Activated naive CD4-positive, alpha-beta T cell treated with anti-CD3 and anti-CD28 coated beads, Interleukin-2, amount 10 ng/mL, durations not matched to agents 5 hours and 36 hours (primary cell): Measurements from ENCODE around the gene FAM200C. TPM values are rescaled to one million over a fixed set of nuclear protein-coding genes. Genes with fewer than 3 reads are reported as not detected.

Source experiments
- total RNA-seq, 2 experiments: library from RNA; stranded (reverse); gene quantifications; one replicate each; pipeline ENCODE4 v1.2.3, GENCODE V29; 2021

The FAM200C gene
- under 1 TPM; 0.40 to 0.55 TPM for total RNA-seq

DNA sequence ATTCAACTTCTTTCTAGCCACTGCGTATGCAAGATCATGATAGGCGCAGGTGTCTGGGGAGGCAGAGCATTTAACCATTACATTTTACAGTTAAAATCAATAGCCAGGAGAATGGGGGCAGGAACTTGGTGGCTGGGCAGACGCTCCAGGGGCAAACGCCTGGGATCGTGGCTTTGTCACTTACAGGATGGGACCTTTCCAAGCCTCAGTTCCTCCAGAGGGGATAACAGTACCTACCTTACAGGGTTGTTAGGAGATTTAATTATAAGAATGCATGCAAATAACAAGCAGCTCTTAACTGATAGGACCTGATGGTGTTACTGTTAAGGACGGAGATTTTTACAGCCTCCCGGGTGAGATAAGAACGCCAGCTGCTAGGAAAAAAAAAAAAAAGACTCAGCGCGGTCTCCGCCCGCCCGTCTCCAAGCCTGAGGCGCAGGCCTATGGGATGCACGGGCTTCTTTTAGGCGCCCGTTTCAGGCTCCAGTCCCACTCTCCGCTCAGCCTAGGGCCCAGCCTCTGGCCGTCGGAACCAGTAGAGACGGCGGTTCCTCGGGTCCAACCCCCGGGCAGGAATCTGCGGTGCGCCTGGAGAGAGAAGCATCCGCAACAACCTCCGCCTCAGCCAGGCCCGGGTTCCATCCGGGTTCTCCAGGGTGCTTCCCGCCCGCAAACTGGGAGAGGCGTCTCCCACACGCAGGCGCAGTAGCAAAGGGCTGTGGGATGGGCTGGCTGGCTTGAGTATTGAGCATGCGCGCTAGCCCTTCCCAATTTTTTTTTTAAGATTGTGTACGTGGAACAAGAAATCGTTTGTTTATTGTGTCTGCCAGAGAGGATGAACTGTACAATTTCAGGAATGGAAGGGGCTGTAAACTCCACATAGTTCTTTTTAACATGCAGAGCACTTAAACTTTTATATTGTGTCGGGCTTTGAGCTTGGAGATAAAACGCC lies at the start of gene FAM200C:
TSS of gene FAM200C (minus strand) at position 653 of the 952 bp plus-strand sequence. CDS start 4,564 bp downstream, outside the sequence.

DNA sequence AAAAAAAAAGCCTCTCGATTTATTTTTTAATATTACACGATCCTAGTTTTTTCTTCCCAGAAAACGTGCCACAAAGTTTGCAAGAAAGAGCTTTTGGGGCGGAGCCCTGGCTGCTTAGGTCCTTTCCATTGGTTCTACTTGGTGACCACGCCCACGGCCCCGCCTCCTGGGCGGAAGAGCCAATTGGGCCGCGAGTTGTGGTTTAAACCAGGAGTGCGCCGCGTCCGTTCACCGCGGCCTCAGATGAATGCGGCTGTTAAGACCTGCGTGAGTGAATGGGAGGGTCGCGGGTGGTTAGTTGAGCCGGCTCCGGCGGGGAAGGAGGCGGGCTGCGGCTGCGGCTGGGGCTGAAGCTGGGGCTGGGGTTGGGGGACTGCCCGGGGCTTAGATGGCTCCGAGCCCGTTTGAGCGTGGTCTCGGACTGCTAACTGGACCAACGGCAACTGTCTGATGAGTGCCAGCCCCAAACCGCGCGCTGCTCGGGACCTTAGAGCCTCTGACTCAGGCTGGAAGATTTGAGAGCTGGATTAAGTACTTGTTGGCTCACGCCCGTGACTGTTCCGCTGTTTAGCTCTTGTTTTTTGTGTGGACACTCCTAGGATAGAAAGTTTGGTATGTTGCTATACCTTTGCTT lies 21.9 kb upstream of the FAM200C start, which contains the start of gene PTTG1:
TSS of gene PTTG1 (plus strand) at position 231 of the 634 bp plus-strand sequence. CDS start 458 bp downstream, outside the sequence.

DNA sequence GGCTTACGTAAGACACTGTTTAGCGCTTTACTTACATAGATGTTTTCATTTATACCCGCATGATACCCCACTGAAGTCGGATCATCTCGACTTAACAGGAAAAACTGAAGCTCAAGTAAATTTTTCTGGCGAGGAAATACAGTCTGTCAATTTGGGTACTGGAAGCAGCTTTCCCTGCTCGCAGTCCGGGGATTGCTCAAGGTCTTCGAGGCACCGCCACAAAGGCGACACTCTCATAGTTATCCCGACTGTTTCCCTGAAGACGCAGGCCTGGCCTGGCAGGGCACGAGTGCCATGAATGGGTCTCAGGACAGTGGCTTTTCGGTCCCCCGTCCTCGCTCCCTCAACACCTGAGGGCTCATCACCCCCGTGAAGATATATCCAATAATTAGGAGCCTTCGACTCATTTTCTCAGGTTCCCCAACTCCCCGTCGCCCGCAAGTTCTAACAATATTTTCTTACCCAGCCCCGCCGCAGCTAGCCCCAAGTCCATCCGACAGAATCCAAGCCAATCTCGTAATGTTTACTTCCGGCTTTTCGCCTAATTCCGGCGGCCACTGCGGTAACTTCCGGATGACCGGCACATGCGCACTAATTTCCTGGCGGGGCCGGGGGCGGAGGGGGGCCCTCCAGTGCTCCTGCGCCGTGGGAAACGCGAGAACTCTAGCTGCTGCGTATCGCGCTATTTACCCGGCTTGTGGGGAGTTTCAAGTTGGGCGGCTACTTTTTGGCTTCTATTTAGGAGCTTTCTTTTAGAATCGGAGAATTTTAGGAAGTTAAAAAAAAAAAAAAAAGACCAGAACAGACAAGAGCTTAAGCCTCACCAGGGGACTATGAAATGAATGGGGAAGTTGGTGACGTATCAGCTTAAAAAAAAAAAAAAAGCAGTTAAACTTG lies 19.0 kb upstream of the FAM200C start, which contains the start of gene SLU7:
TSS of gene SLU7 (minus strand) at position 521 of the 897 bp plus-strand sequence. CDS start 3,787 bp downstream, outside the sequence.

DNA sequence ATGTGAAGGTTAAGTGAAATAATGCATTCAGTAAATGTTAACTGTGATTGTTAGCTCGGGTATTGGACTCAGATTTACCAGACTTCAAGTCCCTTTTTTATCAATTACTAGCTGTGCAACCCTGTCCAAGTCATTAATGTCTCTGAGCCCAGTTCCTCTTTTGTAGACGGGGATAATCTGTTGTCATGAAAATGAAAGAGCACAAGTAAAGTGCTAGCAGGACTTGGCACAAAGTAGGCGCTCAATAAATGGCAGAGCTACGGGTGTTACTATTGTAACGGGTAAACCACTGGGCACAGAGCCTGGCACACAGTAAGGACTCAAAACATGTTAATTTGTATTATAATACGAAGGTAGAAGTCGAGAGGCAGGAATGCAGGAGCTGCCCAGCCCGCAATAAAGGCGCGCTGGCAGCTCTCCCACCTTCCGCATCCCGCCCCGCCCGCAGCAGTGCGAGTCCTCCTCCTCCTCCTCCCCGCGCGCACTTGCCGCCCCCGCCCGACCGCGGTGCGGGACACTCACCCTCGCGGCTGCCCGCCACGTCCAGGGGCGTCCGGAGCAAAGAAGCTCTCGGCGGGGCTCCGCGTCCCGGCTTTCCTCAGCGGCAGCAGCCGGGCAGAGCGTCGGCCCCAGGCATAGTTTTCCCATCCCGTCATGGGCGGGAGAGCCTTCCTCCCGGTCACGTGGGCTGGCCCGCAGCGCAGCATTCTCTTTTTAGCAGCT lies 29.7 kb downstream of the FAM200C start, which contains the start of gene C1QTNF2:
TSS of gene C1QTNF2 (minus strand) at position 637 of the 723 bp plus-strand sequence. CDS start 15,615 bp downstream, outside the sequence.

Other genes with a start within 250 kb of the FAM200C start
- gene FABP6, start 170.5 kb downstream of the FAM200C start, total RNA-seq, result not detected
- not detected for gene CCNJL, start 87.5 kb downstream of the FAM200C start, total RNA-seq
- gene C1QTNF2, start 29.4 kb downstream of the FAM200C start, total RNA-seq, result not detected
- 10 to 100 TPM; 59.6 to 66.4 TPM for gene SLU7, start 19.0 kb upstream of the FAM200C start, total RNA-seq
- gene PTTG1, start 21.8 kb upstream of the FAM200C start, total RNA-seq, result 100 to 1,000 TPM; 109 to 113 TPM